Activated CD8-positive, alpha-beta T cell treated with anti-CD3 and anti-CD28 coated beads for 36 hours (primary cell): ENCODE measurements around the gene MAGI2. TPM values are rescaled to one million over a fixed set of nuclear protein-coding genes. Genes with fewer than 3 reads are reported as not detected.

ENCODE experiments used
- ATAC-seq: fragments of 200-7000 bp; cut with Tn5 transposase; one replicate; pipeline ENCODE4 v1.10.0; 2021; ENCODE audit warnings: mild to moderate bottlenecking, moderate library complexity
- CTCF ChIA-PET: fragments of 350-600 bp; sonication (Branson Sonifier 250); formaldehyde crosslinking; loops from one replicate; lab custom pipeline; 2021; ENCODE audit warnings: antibody characterized with exemption; lab: Charles Lee
- POLR2A ChIA-PET: fragments of 350-600 bp; sonication (Branson Sonifier 250); formaldehyde crosslinking; loops from one replicate; lab custom pipeline; 2021; ENCODE audit warnings: antibody characterized with exemption; lab: Charles Lee
- DNase-seq: peaks from one replicate; pipeline ENCODE4 v3.0.0-alpha.2; 2020
- H3K27ac Mint-ChIP-seq: one replicate; pipeline ENCODE4 v1.8.0; 2021; ENCODE audit warnings: mild to moderate bottlenecking, mixed read lengths
- H3K27me3 Mint-ChIP-seq: one replicate; pipeline ENCODE4 v1.8.0; 2021; ENCODE audit warnings: mixed read lengths
- H3K36me3 Mint-ChIP-seq: one replicate; pipeline ENCODE4 v1.8.0; 2021; ENCODE audit warnings: low read depth, mixed read lengths
- H3K4me1 Mint-ChIP-seq: one replicate; pipeline ENCODE4 v1.8.0; 2021; ENCODE audit warnings: low read depth, mixed read lengths
- H3K4me3 Mint-ChIP-seq: one replicate; pipeline ENCODE4 v1.8.0; 2021; ENCODE audit warnings: mild to moderate bottlenecking, moderate library complexity, mixed read lengths
- H3K9me3 Mint-ChIP-seq: one replicate; pipeline ENCODE4 v1.8.0; 2021; ENCODE audit warnings: mixed read lengths
- CTCF ChIP-seq: fragments of 200-600 bp; IDR thresholded peaks from one replicate; pipeline ENCODE4 v1.8.0; 2022; ENCODE audit warnings: antibody characterized with exemption, mild to moderate bottlenecking
- intact Hi-C: fragments of 100-400 bp; cut with micrococcal nuclease; formaldehyde crosslinking; loops from one replicate; pipeline ENCODE4 v1.10.0; 2022
- total RNA-seq, 2 experiments: library from RNA; stranded (reverse); gene quantifications; one replicate each; pipeline ENCODE4 v1.2.3, GENCODE V29; 2021

The MAGI2 gene
- total RNA-seq, 2 experiments from 2014 or later = 0.04 to 0.09 TPM

- Mint-ChIP-seq H3K4me1 (no peaks in the 10 kb centered on the region), H3K27ac (no peak overlapping the region), H3K27me3 (no peaks in the 10 kb centered on the region), H3K36me3 (no peaks in the 10 kb centered on the region), H3K4me3 (no peak overlapping the region), H3K9me3 (no peaks in the 10 kb centered on the region)
- ATAC-seq (no peak), DNase-seq (no peak)
- POLR2A ChIA-PET = no interaction called here
- TF ChIP-seq CTCF = no peak
- intact Hi-C loops = no loop called here
- CTCF ChIA-PET = no interaction called here
Observed at GRCh38 chr7:78543976-78544375, 909.5 kb downstream of the MAGI2 start.

- TF ChIP-seq CTCF = no peak
- CTCF ChIA-PET = interaction anchor here (1.5 kb wide), 1 partner anchor 35 kb away, joined by 3 read pairs; no protein-coding TSS in a partner anchor
- DNase-seq (no peak), ATAC-seq (no peak)
- Mint-ChIP-seq H3K9me3 (no peaks in the 10 kb centered on the region), H3K36me3 (no peaks in the 10 kb centered on the region), H3K4me3 (no peak overlapping the region), H3K27ac (no peak overlapping the region), H3K27me3 (no peaks in the 10 kb centered on the region), H3K4me1 (no peaks in the 10 kb centered on the region)
- intact Hi-C loops = no loop called here
- POLR2A ChIA-PET = no interaction called here
Observed at GRCh38 chr7:78542981-78543380, 910.5 kb downstream of the MAGI2 start.

- H3K9me3 Mint-ChIP-seq = peaks cover 2% of the 10 kb centered on the region
- no peak for DNase-seq
- POLR2A ChIA-PET = no interaction called here
Observed at GRCh38 chr7:78542541-78542940, 910.9 kb downstream of the MAGI2 start.

GRCh38 chr7:78539825-78540224 lies 913.6 kb downstream of the MAGI2 start:
- no peak for TF ChIP-seq CTCF
- no peak overlapping the region for H3K27ac Mint-ChIP-seq
- H3K4me3 Mint-ChIP-seq = no peak overlapping the region
- H3K27me3 Mint-ChIP-seq = no peaks in the 10 kb centered on the region
- H3K4me1 Mint-ChIP-seq = no peaks in the 10 kb centered on the region
- no peaks in the 10 kb centered on the region for H3K36me3 Mint-ChIP-seq
- ATAC-seq = no peak
- DNase-seq = no peak
- CTCF ChIA-PET = no interaction called here
- peaks cover 6% of the 10 kb centered on the region for H3K9me3 Mint-ChIP-seq
- intact Hi-C loops = no loop called here
- POLR2A ChIA-PET = no interaction called here

More at GRCh38 chr7:78542541-78542940, 910.9 kb downstream of the MAGI2 start:
- no peak overlapping the region for H3K27ac Mint-ChIP-seq
- H3K36me3 Mint-ChIP-seq = no peaks in the 10 kb centered on the region
- intact Hi-C loops = no loop called here
- H3K4me1 Mint-ChIP-seq = no peaks in the 10 kb centered on the region
- no peak for ATAC-seq
- CTCF ChIA-PET = interaction anchor here (1.5 kb wide), 1 partner anchor 36 kb away, joined by 3 read pairs; no protein-coding TSS in a partner anchor
- no peak overlapping the region for H3K4me3 Mint-ChIP-seq
- H3K27me3 Mint-ChIP-seq = no peaks in the 10 kb centered on the region
- TF ChIP-seq CTCF = no peak

- TF ChIP-seq CTCF = no peak
- Mint-ChIP-seq H3K9me3 (peaks cover 6% of the 10 kb centered on the region), H3K27ac (no peak overlapping the region), H3K4me1 (no peaks in the 10 kb centered on the region), H3K27me3 (no peaks in the 10 kb centered on the region), H3K36me3 (no peaks in the 10 kb centered on the region), H3K4me3 (no peak overlapping the region)
- ATAC-seq = no peak
- no peak for DNase-seq
- ChIA-PET CTCF (no interaction called here), POLR2A (no interaction called here)
- intact Hi-C loops = no loop called here
Observed at GRCh38 chr7:78535655-78536054, 917.8 kb downstream of the MAGI2 start.
